Suppressor macrophage (primary cell): ENCODE results near the gene HLCS.
"Not testable (repeated sequence)": the region's sequence is repeated elsewhere in the genome, so short reads cannot be mapped to it uniquely, and the experiment has no call there.

Experiments used
- DNase-seq, 4 experiments: peaks; one replicate each; pipeline ENCODE4 v3.0.0-alpha.2; 2020 to 2022

HLCS gene

GRCh38 chr21:36955783-36956182, 10.7 kb downstream of the HLCS start:
- no peak for DNase-seq

- DNase-seq = not testable (repeated sequence)
These were observed 14.1 kb downstream of the HLCS start for GRCh38 chr21:36952331-36952730.

- DNase-seq = no peak
These were observed 17.0 kb downstream of the HLCS start for GRCh38 chr21:36949171-36950141.

GRCh38 chr21:36948686-36949085, 17.8 kb downstream of the HLCS start:
- DNase-seq = no peak

GRCh38 chr21:36946949-36947356, 19.5 kb downstream of the HLCS start:
- DNase-seq = no peak

GRCh38 chr21:36945496-36946138, 20.9 kb downstream of the HLCS start:
- no peak for DNase-seq

- no peak for DNase-seq
These were observed 29.9 kb downstream of the HLCS start for GRCh38 chr21:36936361-36937135.

- no peak for DNase-seq
These were observed 31.5 kb downstream of the HLCS start for GRCh38 chr21:36934864-36935420.

GRCh38 chr21:36932161-36932816, 34.2 kb downstream of the HLCS start:
- DNase-seq = no peak

- no peak for DNase-seq
These were observed 36.8 kb downstream of the HLCS start for GRCh38 chr21:36929622-36930021.

- DNase-seq = no peak
These were observed 37.5 kb downstream of the HLCS start for GRCh38 chr21:36928960-36929359.

- peak; percentile 72 to 88 (median 80) for DNase-seq
These were observed 38.8 kb downstream of the HLCS start for GRCh38 chr21:36927719-36928117.

- peak in 3 of 4 experiments; percentile 37 to 45 (median 44) for DNase-seq
These were observed 39.3 kb downstream of the HLCS start for GRCh38 chr21:36926989-36927718.

GRCh38 chr21:36923270-36923669, 43.2 kb downstream of the HLCS start:
- DNase-seq = no peak

- DNase-seq = no peak
These were observed 43.6 kb downstream of the HLCS start for GRCh38 chr21:36922861-36923260.

GRCh38 chr21:36918291-36918690, 48.2 kb downstream of the HLCS start:
- no peak for DNase-seq

GRCh38 chr21:36917471-36918158, 48.9 kb downstream of the HLCS start:
- DNase-seq = peak in 1 of 4 experiments; percentile 6

- DNase-seq = no peak
These were observed 49.8 kb downstream of the HLCS start for GRCh38 chr21:36916718-36917117.

GRCh38 chr21:36915696-36916245, 50.7 kb downstream of the HLCS start:
- DNase-seq = no peak

GRCh38 chr21:36915014-36915695, 51.3 kb downstream of the HLCS start:
- DNase-seq = no peak
